Lower leg skin (tissue), 4 donors: ENCODE measurements around the gene AASDHPPT. TPM values are rescaled to one million over a fixed set of nuclear protein-coding genes. Genes with fewer than 3 reads are reported as not detected.

Source experiments
- DNase-seq, 2 donors: peaks; one replicate each; pipeline ENCODE4 v3.0.0-alpha.2; 2019; ENCODE audit warnings: low spot score in 2 of 2
- H3K4me3 ChIP-seq: fragments of 200-600 bp; sonication (generic); 2 replicates; pipeline ENCODE4 v1.5.1; 2017; ENCODE audit warnings: mild to moderate bottlenecking, low read depth; ENCODE audit not compliant: poor library complexity, severe bottlenecking
- CTCF ChIP-seq, 3 donors: fragments of 450-650 bp; IDR thresholded peaks; one replicate each; pipeline ENCODE4 v1.5.1; 2016; ENCODE audit warnings: antibody characterized with exemption in 3 of 3, mild to moderate bottlenecking in 3 of 3, moderate library complexity in 2 of 3
- POLR2A ChIP-seq, 2 donors: fragments of 450-650 bp; IDR thresholded peaks; one replicate each; pipeline ENCODE4 v1.6.1; 2016 to 2017; ENCODE audit warnings: antibody characterized with exemption in 2 of 2, mild to moderate bottlenecking in 1 of 2, moderate library complexity in 1 of 2
- WGBS, 2 donors: methylation state at CpG; one replicate each; pipeline ENCODE4 v1.1.5; 2018; 5-methylcytosine and 5-hydroxymethylcytosine counted together
- intact Hi-C: fragments of 100-400 bp; cut with DNase I; formaldehyde crosslinking; loops from one replicate; pipeline ENCODE4 v1.15.0; 2023; ENCODE audit warnings: low total_unique reads
- total RNA-seq, 4 donors: library from RNA; depleted of rRNA; stranded (reverse); fragments of >200 nt; gene quantifications; one replicate each; pipeline ENCODE4 v1.1.0, GENCODE V29; 2016

The AASDHPPT gene
- total RNA-seq, 4 donors from 2014 or later = 30.5 to 48.2 (median 37.2) TPM

GRCh38 chr11:106061249-106061784 lies 16.1 kb upstream of the AASDHPPT start:
- no peak for DNase-seq
- intact Hi-C loops = no loop called here
- TF ChIP-seq CTCF (IDR thresholded peaks at IDR 0.05) = no peak
- no peak for TF ChIP-seq POLR2A (IDR thresholded peaks at IDR 0.05)
- H3K4me3 ChIP-seq = no peak overlapping the region

DNA sequence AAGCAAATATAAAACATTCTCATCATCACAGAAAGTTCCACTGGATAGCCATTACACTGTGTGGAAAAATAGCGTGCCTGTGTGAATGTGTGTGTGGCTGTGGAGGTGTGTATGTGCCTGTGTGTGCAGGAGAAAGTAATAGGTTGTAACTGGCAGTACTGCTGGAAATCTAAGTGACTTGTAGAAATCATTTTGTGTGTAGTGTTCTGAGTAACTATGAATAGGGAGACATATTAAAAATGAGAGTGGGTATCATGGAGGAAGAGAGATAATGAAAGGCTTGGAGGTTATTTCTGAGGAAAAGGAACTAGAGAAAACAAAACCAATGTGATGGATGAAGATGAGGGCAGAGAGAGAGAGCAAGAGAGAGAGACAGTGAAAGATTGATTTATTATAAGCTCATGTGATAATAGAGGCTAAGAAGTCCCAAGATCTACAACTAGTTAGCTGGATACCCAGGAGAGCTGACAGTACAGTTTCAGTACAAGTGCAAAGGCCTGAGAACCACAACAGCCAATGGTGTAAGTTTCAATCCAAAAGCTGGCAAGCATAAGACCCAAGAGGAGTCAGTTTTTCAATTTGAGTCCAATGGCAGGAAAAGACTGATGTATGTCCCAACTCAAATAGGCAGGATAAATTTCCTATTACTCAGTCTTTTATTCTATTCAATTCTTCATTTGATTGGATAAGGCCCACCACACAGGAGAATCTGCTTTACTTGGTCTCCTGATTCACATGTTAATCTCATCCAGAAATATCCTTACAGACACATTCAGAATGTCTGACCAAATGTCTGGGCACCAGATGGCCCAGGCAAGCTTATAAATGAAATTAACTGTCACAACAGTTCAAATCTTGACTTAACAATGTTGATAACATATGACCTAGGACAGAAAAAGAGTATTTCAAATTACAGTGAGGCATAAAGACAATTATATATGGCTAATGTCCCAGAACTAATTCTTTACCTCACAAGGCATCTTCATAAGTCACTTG lies 15.2 kb upstream of the AASDHPPT start:
- 95 to 97% methylated on average over 1 of the region's 1 CpG for WGBS, 2 donors
- no peak overlapping the region for H3K4me3 ChIP-seq
- intact Hi-C loops = no loop called here
- no peak for DNase-seq
- TF ChIP-seq POLR2A (IDR thresholded peaks at IDR 0.05) = no peak
- no peak for TF ChIP-seq CTCF (IDR thresholded peaks at IDR 0.05)

DNA sequence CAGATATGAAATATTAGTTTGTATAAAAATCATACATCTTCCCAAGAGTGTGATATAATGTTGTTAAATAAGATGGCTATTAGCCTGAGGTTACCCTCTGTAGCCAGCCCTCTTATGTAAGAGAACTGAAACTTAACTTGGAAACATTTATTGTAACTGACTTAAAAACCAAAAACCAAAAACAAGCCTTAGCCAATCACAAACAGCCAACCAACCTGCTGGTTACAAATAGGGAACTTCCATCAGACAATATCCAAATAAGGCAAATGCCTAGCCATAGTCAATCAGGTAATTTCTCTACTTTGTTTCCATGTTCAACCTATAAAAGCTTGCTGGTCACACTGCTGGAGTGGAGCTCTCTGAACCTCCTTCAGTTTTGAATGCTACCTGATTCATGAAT lies 14.5 kb upstream of the AASDHPPT start:
- TF ChIP-seq CTCF (IDR thresholded peaks at IDR 0.05) = no peak
- no peak for TF ChIP-seq POLR2A (IDR thresholded peaks at IDR 0.05)
- H3K4me3 ChIP-seq = no peak overlapping the region
- no peak for DNase-seq
- intact Hi-C loops = no loop called here

- TF ChIP-seq CTCF (IDR thresholded peaks at IDR 0.05) (no peak), POLR2A (IDR thresholded peaks at IDR 0.05) (no peak)
- no peak for DNase-seq
- 88 to 97% methylated on average over 3 of the region's 3 CpGs for WGBS, 2 donors
- H3K4me3 ChIP-seq = no peak overlapping the region
- intact Hi-C loops = no loop called here
These were observed 6.9 kb upstream of the AASDHPPT start for GRCh38 chr11:106070606-106071005.

DNA sequence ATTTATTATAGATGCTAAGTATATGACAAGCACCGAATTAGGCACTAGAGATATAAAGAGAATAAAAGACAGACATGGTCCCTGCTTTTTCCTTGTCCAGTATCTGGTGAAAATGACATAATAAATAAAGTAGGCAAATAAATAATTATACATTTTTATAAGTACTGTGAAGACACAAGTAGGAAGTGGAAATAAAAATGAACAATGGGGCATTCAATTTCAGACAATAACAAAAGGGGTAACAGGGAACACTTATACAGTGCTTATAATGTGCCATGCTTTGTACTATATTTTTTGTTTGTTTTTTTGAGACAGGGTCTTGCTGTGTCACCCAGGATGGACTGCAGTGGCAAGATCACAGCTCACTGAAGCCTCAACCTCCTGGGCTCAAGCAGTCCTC lies 4.7 kb upstream of the AASDHPPT start:
- no peak for DNase-seq
- TF ChIP-seq POLR2A (IDR thresholded peaks at IDR 0.05) (no peak), CTCF (IDR thresholded peaks at IDR 0.05) (no peak)
- no peak overlapping the region for H3K4me3 ChIP-seq
- intact Hi-C loops = no loop called here
- WGBS, 2 donors = 94 to 96% methylated on average over 1 of the region's 1 CpG
